ENCODE data around the gene STX7.

- TF ChIP-seq CTCF (IDR thresholded peaks at IDR 0.05): no peak
- TF ChIP-seq POLR2A (IDR thresholded peaks at IDR 0.05): no peak
Observed at GRCh38 chr6:132520953-132521352, 8.0 kb upstream of the STX7 start.

Data from testis (tissue), 2 donors.